WI38 (cell line): Measurements from ENCODE around the gene CTRB2.
"Not testable (repeated sequence)": the region's sequence is repeated elsewhere in the genome, so short reads cannot be mapped to it uniquely, and the experiment has no call there.

ENCODE experiments used
- H3K4me3 ChIP-seq: 2 replicates; pipeline ENCODE4 v1.5.1; 2011; ENCODE audit warnings: low read depth, mild to moderate bottlenecking, control low read depth, low read length
- TF ChIP-seq, protein P1 (sequence below): IDR thresholded peaks from 2 replicates; pipeline ENCODE4 v1.5.1; 2012; ENCODE audit warnings: low read depth, mild to moderate bottlenecking, control low read depth, low read length

Gene CTRB2

DNA sequence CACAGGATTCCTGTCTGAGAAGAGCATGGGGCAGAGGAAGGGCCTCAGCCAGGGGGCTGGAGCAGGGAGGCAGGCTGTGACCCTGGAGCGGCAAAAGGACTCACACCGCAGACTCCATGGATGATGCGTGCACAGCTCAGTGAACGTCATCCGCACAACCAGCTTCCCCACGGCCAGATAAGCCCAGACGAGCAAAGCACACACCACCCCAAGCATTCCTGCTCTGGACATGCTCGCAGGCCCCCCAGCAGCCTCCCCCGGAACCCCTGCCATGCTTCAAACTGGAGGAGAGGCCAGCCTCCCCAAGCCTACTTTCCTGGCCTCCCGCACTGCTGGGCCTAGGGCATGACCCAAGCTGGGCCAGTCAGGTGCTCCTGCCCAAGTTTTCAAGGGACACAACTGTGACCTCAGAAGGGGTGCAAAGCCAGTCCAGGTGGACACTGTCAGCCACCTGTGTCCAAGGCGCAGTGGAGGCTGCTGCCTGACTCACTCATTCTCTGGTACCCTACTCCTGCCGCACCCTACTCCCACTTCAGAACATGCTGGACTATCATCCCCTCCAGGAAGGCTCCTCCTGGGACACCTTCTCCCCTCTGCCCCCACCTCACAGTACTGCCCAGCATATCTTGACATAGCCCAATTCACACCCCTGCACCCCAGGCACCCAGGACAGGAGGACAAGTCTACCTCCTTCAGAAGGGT is 39.7 kb upstream of the CTRB2 start:
- TF ChIP-seq, protein P1, sequence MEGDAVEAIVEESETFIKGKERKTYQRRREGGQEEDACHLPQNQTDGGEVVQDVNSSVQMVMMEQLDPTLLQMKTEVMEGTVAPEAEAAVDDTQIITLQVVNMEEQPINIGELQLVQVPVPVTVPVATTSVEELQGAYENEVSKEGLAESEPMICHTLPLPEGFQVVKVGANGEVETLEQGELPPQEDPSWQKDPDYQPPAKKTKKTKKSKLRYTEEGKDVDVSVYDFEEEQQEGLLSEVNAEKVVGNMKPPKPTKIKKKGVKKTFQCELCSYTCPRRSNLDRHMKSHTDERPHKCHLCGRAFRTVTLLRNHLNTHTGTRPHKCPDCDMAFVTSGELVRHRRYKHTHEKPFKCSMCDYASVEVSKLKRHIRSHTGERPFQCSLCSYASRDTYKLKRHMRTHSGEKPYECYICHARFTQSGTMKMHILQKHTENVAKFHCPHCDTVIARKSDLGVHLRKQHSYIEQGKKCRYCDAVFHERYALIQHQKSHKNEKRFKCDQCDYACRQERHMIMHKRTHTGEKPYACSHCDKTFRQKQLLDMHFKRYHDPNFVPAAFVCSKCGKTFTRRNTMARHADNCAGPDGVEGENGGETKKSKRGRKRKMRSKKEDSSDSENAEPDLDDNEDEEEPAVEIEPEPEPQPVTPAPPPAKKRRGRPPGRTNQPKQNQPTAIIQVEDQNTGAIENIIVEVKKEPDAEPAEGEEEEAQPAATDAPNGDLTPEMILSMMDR: no peak
- no peak overlapping the region for H3K4me3 ChIP-seq

- peak overlapping the region; percentile 21 for H3K4me3 ChIP-seq
Measured at GRCh38 chr16:75244844-75245758, 38.1 kb upstream of the CTRB2 start.

DNA sequence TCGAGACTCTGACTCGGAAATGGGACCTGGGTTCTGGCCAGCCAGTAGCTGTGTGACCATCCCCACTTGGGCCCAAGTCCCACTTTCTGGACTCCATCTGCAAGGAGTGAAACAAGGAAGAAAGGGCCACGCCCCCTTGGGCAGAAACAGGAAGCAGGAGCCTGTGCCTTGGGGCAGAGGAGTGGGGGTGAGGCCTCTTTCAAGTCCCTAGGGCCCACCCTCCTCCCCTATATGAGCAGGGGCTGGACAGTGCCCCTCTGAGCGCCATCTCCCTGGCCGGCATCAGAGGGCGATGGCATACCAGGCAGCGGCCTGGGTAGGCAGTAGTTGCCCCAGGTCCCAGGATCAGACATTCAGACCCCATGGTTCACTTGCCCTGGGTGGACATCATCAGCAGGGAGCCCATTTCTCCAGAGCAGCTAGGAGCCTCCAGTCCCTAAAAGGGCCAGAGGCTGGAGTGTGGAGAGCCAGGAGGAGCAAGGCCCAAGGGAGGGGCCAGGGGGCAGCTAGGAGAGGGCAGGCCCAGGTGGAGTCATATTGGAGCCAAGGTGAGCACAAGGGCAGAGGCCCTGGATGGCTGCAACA is 37.4 kb upstream of the CTRB2 start:
- peak overlapping the region; percentile 9 for H3K4me3 ChIP-seq
- TF ChIP-seq, protein P1: no peak

More at GRCh38 chr16:75244844-75245758, 38.1 kb upstream of the CTRB2 start:
- TF ChIP-seq, protein P1: no peak

- TF ChIP-seq, protein P1: no peak
- H3K4me3 ChIP-seq: no peak overlapping the region
Measured at GRCh38 chr16:75243667-75244224, 36.8 kb upstream of the CTRB2 start.

GRCh38 chr16:75242436-75243078 is 35.6 kb upstream of the CTRB2 start:
- H3K4me3 ChIP-seq: not testable (repeated sequence)

GRCh38 chr16:75241955-75242354 is 35.0 kb upstream of the CTRB2 start:
- TF ChIP-seq, protein P1: no peak
- no peak overlapping the region for H3K4me3 ChIP-seq

DNA sequence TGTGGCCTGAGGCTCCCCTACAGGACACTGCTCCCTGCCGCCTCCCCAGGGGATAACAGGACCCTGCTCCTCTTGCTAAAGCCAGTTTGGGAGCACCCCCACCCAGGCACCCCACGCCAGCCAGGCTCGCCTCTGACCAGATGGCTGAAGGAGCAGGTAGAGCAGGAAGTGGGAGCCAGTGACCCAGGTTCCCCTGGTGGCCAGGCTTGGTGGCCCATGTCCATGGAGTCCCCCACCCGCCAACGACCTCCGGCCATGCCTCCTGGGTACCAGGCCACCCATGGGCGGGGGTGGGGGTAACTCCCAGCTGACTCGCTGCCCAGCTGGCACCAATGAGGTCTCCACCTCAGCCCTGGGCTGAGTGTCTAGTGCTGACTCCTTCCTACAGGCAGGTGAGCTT is 34.5 kb upstream of the CTRB2 start:
- TF ChIP-seq, protein P1: no peak
- no peak overlapping the region for H3K4me3 ChIP-seq

DNA sequence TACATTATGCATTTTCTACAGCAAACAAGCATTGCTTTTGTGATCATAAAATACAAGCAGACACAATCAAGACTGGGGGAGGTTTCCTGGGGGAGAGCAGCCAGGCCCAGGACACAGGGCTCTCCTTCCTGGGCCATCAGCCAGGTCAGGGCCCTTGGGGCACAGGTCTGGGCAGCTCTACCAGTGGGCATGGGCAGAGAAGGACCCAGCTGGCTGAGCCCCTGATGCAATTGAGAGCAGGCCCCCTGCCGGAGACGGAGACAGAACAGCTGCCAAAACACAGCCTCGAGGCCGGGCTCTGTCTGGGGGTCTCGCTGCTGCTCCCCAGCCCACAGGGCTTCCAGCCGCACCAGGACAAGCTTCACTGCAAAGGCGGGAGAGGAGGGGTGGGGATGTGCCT is 33.7 kb upstream of the CTRB2 start:
- not testable (repeated sequence) for H3K4me3 ChIP-seq
